ENCODE data around the gene C10orf71. TPM values are rescaled to one million over a fixed set of nuclear protein-coding genes. Genes with fewer than 3 reads are reported as not detected.

Gene C10orf71
- total and polyA plus RNA-seq, 11 donors: 6.6 to 228 (median 112) TPM

DNA sequence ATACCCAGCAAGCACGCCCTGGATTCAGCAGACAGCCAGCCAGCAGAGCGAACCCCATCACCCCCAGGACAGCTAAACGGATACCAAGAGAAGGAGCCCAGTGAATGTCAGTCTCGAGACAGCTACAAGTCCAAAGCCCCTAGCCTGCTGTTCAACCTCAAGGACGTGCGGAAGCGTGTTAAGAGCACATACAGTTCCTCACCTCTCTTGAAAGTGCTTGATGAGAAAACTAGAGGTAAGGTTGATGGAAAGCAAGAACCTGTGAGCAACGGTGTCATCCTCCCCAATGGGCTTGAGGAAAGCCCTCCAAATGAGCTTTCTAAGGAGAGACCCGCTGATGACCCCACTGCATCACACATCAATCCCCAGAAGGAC lies 24.9 kb downstream of the C10orf71 start:
- no peaks in the 10 kb centered on the region for H3K9me3 ChIP-seq
- H3K27ac ChIP-seq: peak overlapping the region in 7 of 12 donors; percentile 32 to 80 (median 66)
- H3K36me3 ChIP-seq: peaks cover 0 to 57% (median 9%) of the 10 kb centered on the region in 9 donors
- TF ChIP-seq POLR2A (IDR thresholded peaks at IDR 0.05): no peak
- TF ChIP-seq, protein P1, sequence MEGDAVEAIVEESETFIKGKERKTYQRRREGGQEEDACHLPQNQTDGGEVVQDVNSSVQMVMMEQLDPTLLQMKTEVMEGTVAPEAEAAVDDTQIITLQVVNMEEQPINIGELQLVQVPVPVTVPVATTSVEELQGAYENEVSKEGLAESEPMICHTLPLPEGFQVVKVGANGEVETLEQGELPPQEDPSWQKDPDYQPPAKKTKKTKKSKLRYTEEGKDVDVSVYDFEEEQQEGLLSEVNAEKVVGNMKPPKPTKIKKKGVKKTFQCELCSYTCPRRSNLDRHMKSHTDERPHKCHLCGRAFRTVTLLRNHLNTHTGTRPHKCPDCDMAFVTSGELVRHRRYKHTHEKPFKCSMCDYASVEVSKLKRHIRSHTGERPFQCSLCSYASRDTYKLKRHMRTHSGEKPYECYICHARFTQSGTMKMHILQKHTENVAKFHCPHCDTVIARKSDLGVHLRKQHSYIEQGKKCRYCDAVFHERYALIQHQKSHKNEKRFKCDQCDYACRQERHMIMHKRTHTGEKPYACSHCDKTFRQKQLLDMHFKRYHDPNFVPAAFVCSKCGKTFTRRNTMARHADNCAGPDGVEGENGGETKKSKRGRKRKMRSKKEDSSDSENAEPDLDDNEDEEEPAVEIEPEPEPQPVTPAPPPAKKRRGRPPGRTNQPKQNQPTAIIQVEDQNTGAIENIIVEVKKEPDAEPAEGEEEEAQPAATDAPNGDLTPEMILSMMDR (IDR thresholded peaks at IDR 0.05): no peak
- H3K4me3 ChIP-seq: no peak overlapping the region
- peaks cover 0 to 38% (median 12%) of the 10 kb centered on the region in 12 donors for H3K4me1 ChIP-seq
- DNase-seq: peak in 1 of 5 donors; percentile 6
- H3K27me3 ChIP-seq: no peaks in the 10 kb centered on the region
- 85 to 88% (median 87%) methylated on average over 9 of the region's 9 CpGs for WGBS, 4 donors
- intact Hi-C loops (cut with DNase I): no loop called here
- no peak for ATAC-seq

DNA sequence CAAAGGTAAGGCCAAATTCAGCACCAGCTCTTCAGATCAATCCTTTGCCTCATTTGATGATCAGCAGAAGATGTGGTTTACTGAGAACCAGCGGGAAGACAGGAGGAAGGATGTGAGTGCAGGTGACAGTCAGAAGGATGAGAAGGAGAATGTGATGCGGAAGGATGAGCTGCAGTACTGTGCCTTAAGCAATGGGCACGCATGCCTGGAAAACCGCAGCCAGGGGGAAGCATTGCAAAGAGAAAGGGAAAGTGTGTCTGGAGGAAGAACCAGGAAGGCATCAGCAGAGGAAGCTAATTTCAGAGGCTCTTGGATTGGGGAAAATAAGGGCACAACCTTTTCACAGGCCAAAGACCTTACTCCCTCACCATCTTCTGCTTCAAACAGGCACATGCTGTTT lies 25.7 kb downstream of the C10orf71 start:
- peak in 1 of 5 donors; percentile 17 for DNase-seq
- no peak for ATAC-seq
- intact Hi-C loops (cut with DNase I): no loop called here
- TF ChIP-seq, protein P1 (IDR thresholded peaks at IDR 0.05): peak in 2 of 12 donors; percentile 15 to 21
- no peak for TF ChIP-seq POLR2A (IDR thresholded peaks at IDR 0.05)
- Histone ChIP-seq H3K9me3 (no peaks in the 10 kb centered on the region), H3K4me3 (no peak overlapping the region), H3K4me1 (peaks cover 0 to 38% (median 12%) of the 10 kb centered on the region in 12 donors), H3K36me3 (peaks cover 0 to 49% (median 9%) of the 10 kb centered on the region in 9 donors), H3K27ac (peak overlapping the region in 1 of 12 donors; percentile 73), H3K27me3 (no peaks in the 10 kb centered on the region)
- WGBS, 4 donors: 74 to 84% (median 78%) methylated on average over 4 of the region's 4 CpGs

DNA sequence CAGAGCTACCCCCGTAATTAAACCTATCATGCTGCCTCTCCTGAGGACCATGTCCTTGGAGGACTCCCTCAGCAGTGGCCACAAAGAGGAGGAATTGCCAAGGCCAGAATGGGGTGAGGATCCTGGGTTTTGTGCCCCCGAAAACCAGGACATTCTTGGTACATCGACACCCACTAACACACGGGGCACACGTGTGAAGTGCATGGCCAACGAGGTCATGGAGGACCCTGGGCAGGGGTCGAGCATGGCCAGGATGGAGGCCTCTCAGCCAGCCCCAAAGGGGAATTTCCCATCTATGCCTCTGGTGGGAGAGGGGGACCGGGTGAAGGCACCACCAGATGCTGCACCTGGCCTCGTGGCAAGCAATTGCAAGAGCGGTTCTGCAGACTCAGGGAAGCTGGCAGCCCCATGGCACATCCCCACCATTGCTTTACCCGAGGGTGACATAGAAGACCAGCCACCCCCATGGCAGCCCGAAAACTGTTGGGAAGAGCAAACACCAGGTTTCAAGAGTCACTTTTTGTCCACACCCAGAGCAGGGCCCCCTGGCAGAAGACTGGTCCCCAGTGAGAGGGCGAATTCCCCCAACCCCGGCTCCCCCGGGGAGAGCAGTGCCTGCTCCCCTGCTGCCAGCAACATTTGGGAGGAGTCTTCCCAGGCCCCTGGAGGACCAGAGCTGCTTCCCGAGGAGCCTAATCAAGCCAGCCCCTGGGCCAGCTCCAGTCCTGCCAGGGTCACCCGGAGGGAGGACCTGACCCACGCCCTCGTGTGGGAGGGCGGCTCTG lies 26.4 kb downstream of the C10orf71 start:
- DNase-seq (peak in 1 of 5 donors; percentile 8), ATAC-seq (no peak)
- Histone ChIP-seq H3K4me3 (no peak overlapping the region), H3K9me3 (no peaks in the 10 kb centered on the region), H3K27ac (no peak overlapping the region), H3K4me1 (peaks cover 0 to 34% (median 9%) of the 10 kb centered on the region in 12 donors), H3K36me3 (peaks cover 0 to 45% (median 9%) of the 10 kb centered on the region in 9 donors), H3K27me3 (no peaks in the 10 kb centered on the region)
- no peak for TF ChIP-seq POLR2A (IDR thresholded peaks at IDR 0.05)
- TF ChIP-seq, protein P1 (IDR thresholded peaks at IDR 0.05): no peak
- WGBS, 4 donors: 78 to 85% (median 84%) methylated on average over 16 to 20 of the region's 20 CpGs
- intact Hi-C loops (cut with DNase I): no loop called here

DNA sequence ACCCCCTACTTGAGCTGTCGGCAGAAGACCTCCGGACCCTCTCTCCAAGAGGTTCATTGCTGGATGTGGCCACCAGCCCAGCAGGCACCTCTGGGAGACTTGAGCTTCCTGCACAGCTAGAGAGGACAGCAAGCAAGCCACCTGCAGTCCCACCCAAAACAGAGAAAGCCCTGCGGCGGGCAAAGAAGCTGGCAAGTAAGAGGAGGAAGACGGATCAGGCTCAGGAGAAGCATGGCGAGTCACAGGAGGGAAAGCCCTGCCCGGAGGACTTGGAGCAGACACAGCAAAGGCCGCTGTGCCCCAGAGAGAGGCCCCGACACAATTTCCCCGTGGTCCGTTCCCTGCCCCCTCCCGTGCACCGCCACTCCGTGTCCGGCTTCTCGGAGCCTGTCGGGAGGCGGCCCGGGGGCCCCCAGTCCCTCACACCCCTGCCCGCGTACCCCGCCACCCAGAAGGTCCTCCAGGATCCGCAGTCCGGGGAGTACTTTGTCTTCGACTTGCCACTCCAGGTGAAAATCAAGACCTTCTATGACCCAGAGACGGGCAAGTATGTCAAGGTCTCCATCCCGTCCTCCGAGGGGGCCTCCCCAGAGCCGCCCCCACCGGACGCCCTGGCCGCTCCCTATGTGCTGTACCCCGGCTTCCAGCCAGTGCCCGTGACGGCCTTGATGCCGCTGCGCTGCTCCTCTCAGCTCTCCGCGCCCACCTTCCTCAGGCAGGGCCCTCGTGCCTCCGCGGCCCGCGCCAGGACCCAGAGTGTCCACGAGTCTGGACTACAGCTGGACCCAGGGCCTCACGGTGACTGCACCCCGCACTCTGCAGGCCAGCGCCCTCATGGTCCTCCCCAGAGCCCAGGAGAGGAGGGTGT lies 27.2 kb downstream of the C10orf71 start:
- Histone ChIP-seq H3K9me3 (no peaks in the 10 kb centered on the region), H3K27ac (no peak overlapping the region), H3K4me3 (no peak overlapping the region), H3K4me1 (peaks cover 0 to 34% (median 9%) of the 10 kb centered on the region in 12 donors), H3K27me3 (no peaks in the 10 kb centered on the region), H3K36me3 (peaks cover 0 to 39% (median 9%) of the 10 kb centered on the region in 9 donors)
- WGBS, 4 donors: 90 to 95% (median 92%) methylated on average over 48 of the region's 48 CpGs
- intact Hi-C loops (cut with DNase I): no loop called here
- no peak for ATAC-seq
- no peak for TF ChIP-seq POLR2A (IDR thresholded peaks at IDR 0.05)
- TF ChIP-seq, protein P1 (IDR thresholded peaks at IDR 0.05): no peak
- peak in 1 of 5 donors; percentile 16 for DNase-seq

Measured in heart left ventricle (tissue), 16 donors.